Panc1 (cell line): Measurements from ENCODE around the gene AKAP17A. TPM values are rescaled to one million over a fixed set of nuclear protein-coding genes. Genes with fewer than 3 reads are reported as not detected.

Source experiments
- ATAC-seq: fragments of 200-7000 bp; cut with Tn5 transposase; 2 replicates; pipeline ENCODE4 v1.9.1; 2020; ENCODE audit warnings: mild to moderate bottlenecking, moderate library complexity
- BruUV-seq: library from RNA; stranded (reverse); fragments of 400-500 nt; replicated peaks from 2 replicates; lab custom pipeline; 2021; lab: Mats Ljungman, UMichigan
- CTCF ChIA-PET: fragments of 300-600 bp; sonication (Branson Sonifier 250); formaldehyde crosslinking; loops from one replicate; lab custom pipeline; 2022; ENCODE audit warnings: antibody characterized with exemption; lab: Charles Lee
- POLR2A ChIA-PET: fragments of 300-600 bp; sonication (Branson Sonifier 250); formaldehyde crosslinking; loops from one replicate; lab custom pipeline; 2022; ENCODE audit warnings: antibody characterized with exemption; lab: Charles Lee
- DNase-seq: peaks from one replicate; pipeline ENCODE4 v3.0.0-alpha.2; 2010; ENCODE audit warnings: low read depth, low spot score
- H3K27ac ChIP-seq: 2 replicates; pipeline ENCODE4 v1.5.1; 2011; ENCODE audit warnings: mild to moderate bottlenecking, low read length, inconsistent platforms
- H3K27me3 ChIP-seq: fragments of 200-500 bp; sonication (Bioruptor generic); 2 replicates; pipeline ENCODE4 v1.6.0; 2014; ENCODE audit warnings: low read length, inconsistent platforms; ENCODE audit not compliant: control insufficient read depth, insufficient read depth
- H3K36me3 ChIP-seq: fragments of 200-500 bp; sonication (Bioruptor generic); 2 replicates; pipeline ENCODE4 v1.5.1; 2014; ENCODE audit warnings: inconsistent platforms, mild to moderate bottlenecking, low read length, moderate library complexity; ENCODE audit not compliant: control insufficient read depth, insufficient read depth
- H3K4me1 ChIP-seq: 2 replicates; pipeline ENCODE4 v1.5.1; 2011; ENCODE audit warnings: inconsistent platforms, mild to moderate bottlenecking, low read length, moderate library complexity; ENCODE audit not compliant: control insufficient read depth, insufficient read depth
- H3K4me3 ChIP-seq, 2 experiments: 2 replicates each; pipeline ENCODE4 v1.5.1; 2011 to 2012; ENCODE audit warnings: low read depth in 2 of 2, low read length in 2 of 2, mild to moderate bottlenecking in 2 of 2, inconsistent platforms in 1 of 2, moderate library complexity in 1 of 2
- H3K9me3 ChIP-seq: fragments of 200-500 bp; sonication (Bioruptor generic); 2 replicates; pipeline ENCODE4 v1.5.1; 2014; ENCODE audit warnings: low read depth, mild to moderate bottlenecking, inconsistent platforms, low read length, moderate library complexity; ENCODE audit not compliant: control insufficient read depth, insufficient read depth
- POLR2AphosphoS5 ChIP-seq: IDR thresholded peaks from 2 replicates; pipeline ENCODE4 v1.6.1; 2012; ENCODE audit warnings: mild to moderate bottlenecking, low read depth, low read length, moderate library complexity
- SIN3A ChIP-seq: IDR thresholded peaks from 2 replicates; pipeline ENCODE4 v1.6.1; 2012; ENCODE audit warnings: low read depth, mild to moderate bottlenecking, low read length, moderate library complexity, borderline replicate concordance; ENCODE audit not compliant: insufficient read depth
- TCF7L2 ChIP-seq: IDR thresholded peaks from 2 replicates; pipeline ENCODE4 v1.6.1; 2011; ENCODE audit warnings: mild to moderate bottlenecking, low read depth, low read length, inconsistent platforms
- in situ Hi-C: cut with HindIII; loops from 2 replicates; pipeline ENCODE4 v1.10.0; 2016; ENCODE audit warnings: low sequenced_read_pairs, low pct_unique_long_range_greater_than_20kb
- intact Hi-C: fragments of 100-400 bp; cut with micrococcal nuclease; formaldehyde crosslinking; loops from one replicate; pipeline ENCODE4 v1.10.0; 2022; ENCODE audit not compliant: unreplicated experiment
- total RNA-seq: library from RNA; stranded (reverse); gene quantifications from one replicate; pipeline ENCODE4 v1.2.1, GENCODE V29; 2021; ENCODE audit not compliant: unreplicated experiment
- TF ChIP-seq, protein P1 (sequence below): fragments of 450-650 bp; IDR thresholded peaks from 2 replicates; pipeline ENCODE4 v1.5.1; 2017; ENCODE audit warnings: mild to moderate bottlenecking
- TF ChIP-seq, protein P2 (sequence below), 2 experiments: IDR thresholded peaks; 2 replicates each; pipeline ENCODE4 v1.6.1; 2011 to 2012; ENCODE audit warnings: low read depth in 2 of 2, control low read depth in 1 of 2, low read length in 1 of 2, mild to moderate bottlenecking in 1 of 2, moderate library complexity in 1 of 2; ENCODE audit not compliant: insufficient read depth in 1 of 2

AKAP17A gene
- total RNA-seq, 1 experiment from 2014 or later = 22.1 TPM

DNA sequence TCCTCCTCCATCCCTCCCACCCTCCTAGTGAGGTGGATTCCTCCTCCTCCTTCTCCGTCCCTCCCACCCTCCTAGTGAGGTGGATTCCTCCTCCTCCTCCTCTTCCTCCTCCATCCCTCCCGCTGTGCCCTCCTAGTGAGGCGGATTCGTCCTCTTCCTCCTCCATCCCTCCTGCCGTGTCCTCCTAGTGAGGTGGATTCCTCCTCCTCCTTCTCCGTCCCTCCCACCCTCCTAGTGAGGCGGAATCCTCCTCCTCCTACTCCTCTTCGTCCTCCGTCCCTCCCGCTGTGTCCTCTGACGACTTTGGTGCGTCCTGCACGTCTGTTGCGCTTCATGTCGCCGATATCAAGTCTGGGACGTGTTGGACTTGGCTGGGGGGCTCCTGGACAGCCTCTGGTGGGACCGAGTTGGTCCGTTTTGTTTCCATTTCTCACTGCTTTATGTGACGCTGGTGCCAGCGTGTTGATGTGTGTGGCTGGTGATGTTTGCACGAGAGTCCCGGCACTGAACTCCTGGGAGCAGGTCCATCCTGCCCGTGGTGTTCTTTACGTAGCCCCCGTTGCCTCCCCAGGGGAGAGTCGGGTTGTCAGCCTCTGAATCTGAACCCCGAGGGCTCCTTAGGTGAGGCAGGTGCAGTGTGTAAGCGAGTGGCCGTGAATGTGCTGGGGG is 5.4 kb downstream of the AKAP17A start:
- H3K36me3 ChIP-seq = no peaks in the 10 kb centered on the region; the same call in 1 of the 2 replicates
- H3K27ac ChIP-seq = no peak overlapping the region
- CTCF ChIA-PET = no interaction called here
- no peaks in the 10 kb centered on the region for H3K9me3 ChIP-seq
- no peak overlapping the region for H3K4me3 ChIP-seq
- POLR2A ChIA-PET = no interaction called here
- no peaks in the 10 kb centered on the region for H3K4me1 ChIP-seq
- intact Hi-C loops (no loop called here), in situ Hi-C loops (no loop called here)
- ATAC-seq (no peak), DNase-seq (no peak)
- no peaks in the 10 kb centered on the region for H3K27me3 ChIP-seq
- TF ChIP-seq TCF7L2 (no peak), SIN3A (no peak), POLR2AphosphoS5 (no peak)
- TF ChIP-seq, protein P1, sequence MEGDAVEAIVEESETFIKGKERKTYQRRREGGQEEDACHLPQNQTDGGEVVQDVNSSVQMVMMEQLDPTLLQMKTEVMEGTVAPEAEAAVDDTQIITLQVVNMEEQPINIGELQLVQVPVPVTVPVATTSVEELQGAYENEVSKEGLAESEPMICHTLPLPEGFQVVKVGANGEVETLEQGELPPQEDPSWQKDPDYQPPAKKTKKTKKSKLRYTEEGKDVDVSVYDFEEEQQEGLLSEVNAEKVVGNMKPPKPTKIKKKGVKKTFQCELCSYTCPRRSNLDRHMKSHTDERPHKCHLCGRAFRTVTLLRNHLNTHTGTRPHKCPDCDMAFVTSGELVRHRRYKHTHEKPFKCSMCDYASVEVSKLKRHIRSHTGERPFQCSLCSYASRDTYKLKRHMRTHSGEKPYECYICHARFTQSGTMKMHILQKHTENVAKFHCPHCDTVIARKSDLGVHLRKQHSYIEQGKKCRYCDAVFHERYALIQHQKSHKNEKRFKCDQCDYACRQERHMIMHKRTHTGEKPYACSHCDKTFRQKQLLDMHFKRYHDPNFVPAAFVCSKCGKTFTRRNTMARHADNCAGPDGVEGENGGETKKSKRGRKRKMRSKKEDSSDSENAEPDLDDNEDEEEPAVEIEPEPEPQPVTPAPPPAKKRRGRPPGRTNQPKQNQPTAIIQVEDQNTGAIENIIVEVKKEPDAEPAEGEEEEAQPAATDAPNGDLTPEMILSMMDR = no peak
- TF ChIP-seq, protein P2, sequence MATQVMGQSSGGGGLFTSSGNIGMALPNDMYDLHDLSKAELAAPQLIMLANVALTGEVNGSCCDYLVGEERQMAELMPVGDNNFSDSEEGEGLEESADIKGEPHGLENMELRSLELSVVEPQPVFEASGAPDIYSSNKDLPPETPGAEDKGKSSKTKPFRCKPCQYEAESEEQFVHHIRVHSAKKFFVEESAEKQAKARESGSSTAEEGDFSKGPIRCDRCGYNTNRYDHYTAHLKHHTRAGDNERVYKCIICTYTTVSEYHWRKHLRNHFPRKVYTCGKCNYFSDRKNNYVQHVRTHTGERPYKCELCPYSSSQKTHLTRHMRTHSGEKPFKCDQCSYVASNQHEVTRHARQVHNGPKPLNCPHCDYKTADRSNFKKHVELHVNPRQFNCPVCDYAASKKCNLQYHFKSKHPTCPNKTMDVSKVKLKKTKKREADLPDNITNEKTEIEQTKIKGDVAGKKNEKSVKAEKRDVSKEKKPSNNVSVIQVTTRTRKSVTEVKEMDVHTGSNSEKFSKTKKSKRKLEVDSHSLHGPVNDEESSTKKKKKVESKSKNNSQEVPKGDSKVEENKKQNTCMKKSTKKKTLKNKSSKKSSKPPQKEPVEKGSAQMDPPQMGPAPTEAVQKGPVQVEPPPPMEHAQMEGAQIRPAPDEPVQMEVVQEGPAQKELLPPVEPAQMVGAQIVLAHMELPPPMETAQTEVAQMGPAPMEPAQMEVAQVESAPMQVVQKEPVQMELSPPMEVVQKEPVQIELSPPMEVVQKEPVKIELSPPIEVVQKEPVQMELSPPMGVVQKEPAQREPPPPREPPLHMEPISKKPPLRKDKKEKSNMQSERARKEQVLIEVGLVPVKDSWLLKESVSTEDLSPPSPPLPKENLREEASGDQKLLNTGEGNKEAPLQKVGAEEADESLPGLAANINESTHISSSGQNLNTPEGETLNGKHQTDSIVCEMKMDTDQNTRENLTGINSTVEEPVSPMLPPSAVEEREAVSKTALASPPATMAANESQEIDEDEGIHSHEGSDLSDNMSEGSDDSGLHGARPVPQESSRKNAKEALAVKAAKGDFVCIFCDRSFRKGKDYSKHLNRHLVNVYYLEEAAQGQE (IDR thresholded peaks at IDR 0.05; ENCODE audit: insufficient read depth in 1 of 2, low read depth in 2 of 2, low read length in 1 of 2) = no peak
- BruUV-seq = no TSS peak

DNA sequence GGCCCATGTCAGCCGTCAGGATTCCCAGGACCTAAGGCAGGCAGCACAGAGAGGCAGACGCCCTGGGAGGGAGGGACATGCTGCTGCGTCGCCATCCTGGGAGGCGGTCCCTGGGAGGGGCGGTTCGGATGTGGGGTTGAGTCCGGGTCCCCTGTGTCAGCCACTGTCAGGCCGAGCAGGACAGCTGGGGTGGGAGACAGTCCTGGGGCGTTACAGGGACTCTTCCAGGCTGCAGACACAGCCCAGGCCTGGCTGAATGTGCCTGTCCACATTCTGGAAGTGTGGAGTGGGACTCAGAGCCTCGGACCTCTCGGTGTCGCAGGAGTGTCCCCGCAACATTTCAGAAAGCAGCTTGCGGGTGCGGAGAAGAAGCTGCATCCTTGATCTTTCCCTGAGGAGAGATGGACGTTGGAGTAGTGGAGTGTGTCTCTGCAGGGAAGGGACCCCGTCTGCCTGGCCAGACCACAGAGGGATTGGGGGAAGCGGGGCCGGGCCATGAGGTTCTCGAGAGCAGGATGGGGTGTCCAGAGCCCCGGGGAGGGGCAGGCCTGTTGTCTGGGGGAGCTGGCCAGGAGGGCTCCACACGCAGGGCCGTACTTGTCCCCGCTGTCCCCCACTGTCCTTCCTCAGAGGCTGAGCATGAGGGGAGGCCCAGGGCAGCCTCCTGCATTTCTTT is 6.1 kb downstream of the AKAP17A start:
- DNase-seq = no peak
- no peaks in the 10 kb centered on the region; the same call in none of the 2 replicates for H3K36me3 ChIP-seq
- BruUV-seq = no TSS peak
- intact Hi-C loops (no loop called here), in situ Hi-C loops (no loop called here)
- no peaks in the 10 kb centered on the region for H3K9me3 ChIP-seq
- no peak for ATAC-seq
- H3K4me3 ChIP-seq = no peak overlapping the region
- no peaks in the 10 kb centered on the region for H3K27me3 ChIP-seq
- ChIA-PET POLR2A (no interaction called here), CTCF (no interaction called here)
- no peaks in the 10 kb centered on the region for H3K4me1 ChIP-seq
- H3K27ac ChIP-seq = no peak overlapping the region
- TF ChIP-seq, protein P2 (IDR thresholded peaks at IDR 0.05; ENCODE audit: insufficient read depth in 1 of 2, low read depth in 2 of 2, low read length in 1 of 2) = no peak
- TF ChIP-seq POLR2AphosphoS5 (no peak), SIN3A (no peak), TCF7L2 (no peak)
- TF ChIP-seq, protein P1 = no peak
